Pancreas (tissue), 10 donors: ENCODE data around the gene RPL32. TPM values are rescaled to one million over a fixed set of nuclear protein-coding genes. Genes with fewer than 3 reads are reported as not detected.
A peak's percentile ranks its signal among the peaks of the same experiment; 100 is the strongest.
"Not testable (repeated sequence)": the region's sequence is repeated elsewhere in the genome, so short reads cannot be mapped to it uniquely, and the experiment has no call there.

Experiments used
- ATAC-seq, 4 donors: fragments of 200-7000 bp; cut with Tn5 transposase; one replicate each; pipeline versions ENCODE4 v1.8.0 to v1.9.1; 2020; ENCODE audit warnings: mild to moderate bottlenecking in 4 of 4, moderate library complexity in 4 of 4
- DNase-seq, 6 donors: peaks; one replicate each; pipeline ENCODE4 v3.0.0-alpha.2; 2020
- FAIRE-seq: peaks from 2 replicates; lab custom pipeline; 2012; peaks lifted over from hg19 to GRCh38; lab: Jason Lieb, UNC
- H3K27ac ChIP-seq, 4 donors: fragments of 200-600 bp; sonication (generic); 1 replicate in 3 of 4; 2 replicates in 1 of 4; pipeline versions ENCODE4 v1.5.0 to v1.8.0; 2020
- H3K27me3 ChIP-seq, 4 donors: fragments of 200-600 bp; one replicate each; pipeline ENCODE4 v1.8.0; 2021
- H3K36me3 ChIP-seq, 3 donors: fragments of 200-600 bp; sonication (generic) in 1 of 3; one replicate each; pipeline versions ENCODE4 v1.5.0 to v1.8.0; 2020 to 2021
- H3K4me1 ChIP-seq, 3 donors: fragments of 200-600 bp; one replicate each; pipeline ENCODE4 v1.8.0; 2021
- H3K4me3 ChIP-seq, 4 donors: fragments of 200-600 bp; sonication (generic) in 2 of 4; one replicate each; pipeline versions ENCODE4 v1.5.0 to v1.8.0; 2020 to 2021
- H3K9me3 ChIP-seq, 4 donors: fragments of 200-600 bp; one replicate each; pipeline ENCODE4 v1.8.0; 2021
- CTCF ChIP-seq, 4 donors: fragments of 200-600 bp; sonication (generic) in 3 of 4; IDR thresholded peaks; one replicate each; pipeline versions ENCODE4 v1.5.0 to v1.8.0; 2021; ENCODE audit warnings: antibody characterized with exemption in 4 of 4
- WGBS, 2 donors: extraction: QIAGEN DNeasy Blood & Tissue Kit; methylation state at CpG; one replicate each; pipeline ENCODE4 v1.1.7; 2013; 5-methylcytosine and 5-hydroxymethylcytosine counted together
- intact Hi-C, 3 donors: fragments of 100-400 bp; cut with DNase I; formaldehyde crosslinking; loops; one replicate each; pipeline versions ENCODE4 v1.11.1 to v1.14.2; 2022
- polyA plus RNA-seq, 2 donors: library from polyadenylated mRNA; stranded (reverse); fragments of 200-250 nt; gene quantifications; one replicate each; pipeline ENCODE4 v1.2.3, GENCODE V29; 2013
- total RNA-seq, 6 donors: library from RNA; stranded (reverse); fragmentation: NEBNext Ultra II Directional in 4 of 6; extraction: Animal tissue kit (Norgen Biotek cat#: 25700) in 4 of 6; gene quantifications; one replicate each; pipeline versions ENCODE4 v1.2.1 to v1.2.4, GENCODE V29; 2021 to 2023
- donor health status: healthy with polysubstance abuse.
- donor health status: DM: no; HTN: no; CAD: no; lungs with moderate emphysema.
- donor health status: DM: no; HTN: no; CAD: no.
- donor health status: control.
- donor health status: control.
- donor health status: Bipolar disorder and iron deficiency.
- donor health status: DM: yes; HTN: yes; CAD: no.
- donor health status: DM: no; HTN: no; CAD: no.
- donor health status: DM: no; HTN: no; CAD: no.
- donor health status: DM: yes; HTN: yes; CAD: no.

Gene RPL32
- total and polyA plus RNA-seq, 8 donors, result 931 to 1,793 (median 1,293) TPM

- Histone ChIP-seq H3K27ac (no peak overlapping the region), H3K36me3 (peaks cover 0 to 18% (median 13%) of the 10 kb centered on the region in 3 donors), H3K4me1 (peaks cover 11 to 23% (median 17%) of the 10 kb centered on the region in 3 donors), H3K27me3 (no peaks in the 10 kb centered on the region), H3K9me3 (no peaks in the 10 kb centered on the region), H3K4me3 (no peak overlapping the region)
- TF ChIP-seq CTCF (IDR thresholded peaks at IDR 0.05), result no peak
- intact Hi-C loops, result no loop called here
- no peak for FAIRE-seq
- no peak for ATAC-seq
- no peak for DNase-seq
- WGBS, 2 donors, result 87 to 89% methylated on average over 4 of the region's 4 CpGs
These were observed 1.1 kb upstream of the RPL32 start for GRCh38 chr3:12842469-12842868.

- no peak for FAIRE-seq
- WGBS, 2 donors, result 33 to 41% methylated on average over 7 of the region's 7 CpGs
- peaks cover 0 to 23% (median 18%) of the 10 kb centered on the region in 3 donors for H3K36me3 ChIP-seq
- peaks cover 8 to 20% (median 15%) of the 10 kb centered on the region in 3 donors for H3K4me1 ChIP-seq
- intact Hi-C loops, result no loop called here
- peak overlapping the region in 3 of 4 donors; percentile 91 to 98 (median 96) for H3K27ac ChIP-seq
- TF ChIP-seq CTCF (IDR thresholded peaks at IDR 0.05), result peak in 2 of 4 donors; percentile 4 to 16
- H3K9me3 ChIP-seq, result no peaks in the 10 kb centered on the region
- ATAC-seq, result no peak
- no peak for DNase-seq
- H3K27me3 ChIP-seq, result no peaks in the 10 kb centered on the region
- H3K4me3 ChIP-seq, result peak overlapping the region in 2 of 4 donors; percentile 70 to 95
These were observed 584 bp upstream of the RPL32 start for GRCh38 chr3:12841970-12842328.

GRCh38 chr3:12840591-12841148 is 695 bp downstream of the RPL32 start:
- WGBS, 2 donors, result 2% methylated on average over 18 of the region's 18 CpGs
- Histone ChIP-seq H3K27me3 (no peaks in the 10 kb centered on the region), H3K4me1 (peaks cover 7 to 17% (median 15%) of the 10 kb centered on the region in 3 donors), H3K36me3 (peaks cover 3 to 36% (median 30%) of the 10 kb centered on the region in 3 donors), H3K4me3 (peak overlapping the region; percentile 59 to 95 (median 69)), H3K9me3 (no peaks in the 10 kb centered on the region), H3K27ac (peak overlapping the region; percentile 91 to 98 (median 94))
- DNase-seq, result peak in 1 of 6 donors; percentile 71
- TF ChIP-seq CTCF (IDR thresholded peaks at IDR 0.05), result no peak
- no peak for FAIRE-seq
- intact Hi-C loops, result no loop called here
- ATAC-seq, result peak; percentile 42 to 63 (median 56)

GRCh38 chr3:12840148-12840547 is 1.2 kb downstream of the RPL32 start:
- peak in 1 of 4 donors; percentile 6 for ATAC-seq
- DNase-seq, FAIRE-seq, H3K27me3 ChIP-seq, intact Hi-C loops, H3K27ac ChIP-seq, H3K9me3 ChIP-seq: not testable (repeated sequence)
- WGBS, 2 donors, result 27 to 33% methylated on average over 9 to 10 of the region's 10 CpGs
- Histone ChIP-seq H3K4me1 (peaks cover 7 to 17% (median 15%) of the 10 kb centered on the region in 3 donors), H3K4me3 (peak overlapping the region; percentile 13 to 95 (median 69)), H3K36me3 (peaks cover 5 to 41% (median 34%) of the 10 kb centered on the region in 3 donors)

- peaks cover 7 to 49% (median 42%) of the 10 kb centered on the region in 3 donors for H3K36me3 ChIP-seq
- no peak overlapping the region for H3K27ac ChIP-seq
- WGBS, 2 donors, result 63 to 69% methylated on average over 11 of the region's 11 CpGs
These were observed 2.0 kb downstream of the RPL32 start for GRCh38 chr3:12839156-12839946.

More at GRCh38 chr3:12839156-12839946, 2.0 kb downstream of the RPL32 start:
- Histone ChIP-seq H3K9me3 (no peaks in the 10 kb centered on the region), H3K4me1 (peaks cover 7 to 17% (median 15%) of the 10 kb centered on the region in 3 donors), H3K4me3 (peak overlapping the region in 3 of 4 donors; percentile 68 to 95 (median 70)), H3K27me3 (no peaks in the 10 kb centered on the region)
- FAIRE-seq, result no peak
- intact Hi-C loops, result no loop called here
- DNase-seq, result no peak
- no peak for TF ChIP-seq CTCF (IDR thresholded peaks at IDR 0.05)
- no peak for ATAC-seq
